BE2C (cell line): ENCODE data around the gene CD300LD.

ENCODE experiments used
- DNase-seq: peaks from one replicate; pipeline ENCODE4 v3.0.0-alpha.2; 2020
- H3K27me3 ChIP-seq: fragments of 250-450 bp; sonication (Bioruptor Pico); 2 replicates; pipeline ENCODE4 v1.5.1; 2020; ENCODE audit warnings: mild to moderate bottlenecking
- H3K36me3 ChIP-seq: fragments of 250-450 bp; sonication (Bioruptor Pico); 2 replicates; pipeline ENCODE4 v1.5.1; 2020; ENCODE audit warnings: mild to moderate bottlenecking
- H3K4me1 ChIP-seq: fragments of 250-450 bp; sonication (Bioruptor Pico); 2 replicates; pipeline ENCODE4 v1.5.1; 2020
- H3K4me3 ChIP-seq: 2 replicates; pipeline ENCODE4 v1.5.1; 2011; ENCODE audit warnings: low read depth, low read length
- H3K9me3 ChIP-seq: fragments of 250-450 bp; sonication (Bioruptor Pico); 2 replicates; pipeline ENCODE4 v1.5.1; 2020
- CTCF ChIP-seq: IDR thresholded peaks from 2 replicates; pipeline ENCODE4 v1.5.1; 2012; ENCODE audit warnings: mild to moderate bottlenecking, low read depth, low read length

CD300LD gene

GRCh38 chr17:74543406-74543805 is 48.7 kb downstream of the CD300LD start:
- H3K4me1 ChIP-seq = no peaks in the 10 kb centered on the region
- DNase-seq = no peak

DNA sequence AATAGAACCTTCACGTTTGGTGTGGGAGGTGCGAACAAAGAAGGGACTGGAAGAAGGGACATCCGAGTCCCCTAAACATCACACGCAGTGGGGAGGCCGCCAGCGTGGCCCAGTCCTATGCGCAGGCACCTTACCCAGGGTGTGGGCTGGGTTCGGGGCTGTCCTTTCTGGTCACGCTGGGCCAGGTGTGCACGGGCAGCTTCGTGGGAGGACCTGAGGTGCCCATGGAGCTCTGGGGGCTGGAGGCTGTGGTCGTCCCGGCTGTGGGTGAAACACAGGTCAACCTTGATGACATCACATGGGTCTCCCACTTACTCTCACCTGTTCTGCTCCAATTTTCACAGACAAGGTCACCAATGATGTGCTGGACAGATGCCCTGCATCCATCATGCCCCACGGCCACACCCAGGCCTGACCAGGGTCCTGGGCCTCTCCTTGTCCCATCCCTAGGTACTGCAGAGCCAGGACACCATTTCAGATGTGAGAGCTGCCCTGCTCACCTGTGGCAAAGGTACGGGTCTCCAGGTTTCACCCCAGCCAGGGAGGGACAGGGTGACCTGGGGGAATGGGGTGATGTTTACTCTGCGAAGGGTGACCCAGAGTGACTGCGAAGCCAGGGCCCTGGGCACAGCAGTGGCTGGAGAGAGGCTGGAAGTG is 49.2 kb downstream of the CD300LD start:
- H3K4me3 ChIP-seq = no peak overlapping the region
- H3K4me1 ChIP-seq = no peaks in the 10 kb centered on the region
- no peak for TF ChIP-seq CTCF
- peaks cover 3% of the 10 kb centered on the region; the same call in 1 of the 2 replicates for H3K27me3 ChIP-seq
- no peak for DNase-seq
- H3K9me3 ChIP-seq = no peaks in the 10 kb centered on the region
- no peaks in the 10 kb centered on the region for H3K36me3 ChIP-seq

More at GRCh38 chr17:74543406-74543805, 48.7 kb downstream of the CD300LD start:
- no peak for TF ChIP-seq CTCF
- Histone ChIP-seq H3K36me3 (no peaks in the 10 kb centered on the region), H3K27me3 (peaks cover 3% of the 10 kb centered on the region; the same call in 1 of the 2 replicates), H3K4me3 (no peak overlapping the region), H3K9me3 (no peaks in the 10 kb centered on the region)

- no peaks in the 10 kb centered on the region for H3K36me3 ChIP-seq
- no peak for TF ChIP-seq CTCF
- H3K4me3 ChIP-seq = no peak overlapping the region
- no peaks in the 10 kb centered on the region for H3K9me3 ChIP-seq
- DNase-seq = no peak
- H3K4me1 ChIP-seq = no peaks in the 10 kb centered on the region
- H3K27me3 ChIP-seq = peaks cover 3% of the 10 kb centered on the region; the same call in 1 of the 2 replicates
These were observed 49.9 kb downstream of the CD300LD start for GRCh38 chr17:74542166-74542565.

DNA sequence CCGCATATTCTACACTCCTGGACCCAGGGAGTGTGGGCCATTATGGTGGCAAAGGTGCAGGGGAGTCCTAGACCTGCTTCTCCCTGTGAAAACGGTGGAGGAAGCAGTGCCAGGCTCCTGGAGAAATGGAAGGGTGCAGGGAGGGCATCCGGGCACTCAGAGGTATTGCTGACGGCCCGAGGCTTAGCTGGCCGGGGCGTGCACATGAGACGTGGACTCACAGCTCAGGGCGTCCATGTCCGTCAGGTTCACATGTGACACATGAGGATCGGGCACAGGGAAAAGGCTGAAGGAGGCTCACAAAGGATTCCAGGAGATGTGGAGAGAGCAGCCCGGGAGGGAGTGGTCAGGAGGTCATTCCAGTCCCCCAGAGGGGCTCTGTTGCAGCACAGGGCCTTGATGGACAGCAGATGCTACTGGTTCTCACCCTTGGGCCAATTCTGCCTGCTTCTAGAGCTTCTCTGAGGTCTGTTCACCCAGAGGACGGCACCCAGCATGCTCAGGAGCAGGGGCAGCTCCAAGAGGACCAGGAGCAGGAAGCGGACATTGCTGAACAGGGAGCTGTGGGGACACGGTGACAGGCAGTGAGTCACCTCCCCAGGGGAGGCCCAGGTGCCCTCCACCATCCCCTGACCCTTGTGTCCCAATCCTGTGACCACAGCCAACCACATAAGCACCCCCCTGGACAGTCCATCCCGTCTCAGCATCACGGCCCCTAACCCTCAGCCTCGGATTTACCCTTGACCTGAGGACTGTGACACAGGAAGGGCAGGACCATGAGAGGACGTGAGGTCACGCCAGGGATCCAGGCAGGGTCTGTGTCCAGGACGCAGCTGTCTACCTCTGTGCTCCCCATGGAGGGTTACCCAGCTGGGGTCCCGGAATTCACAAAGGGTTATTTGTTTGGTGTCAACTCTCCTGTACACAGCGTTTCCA is 50.6 kb downstream of the CD300LD start:
- no peak for TF ChIP-seq CTCF
- H3K9me3 ChIP-seq = no peaks in the 10 kb centered on the region

GRCh38 chr17:74539281-74539820 is 52.7 kb downstream of the CD300LD start:
- no peak overlapping the region for H3K4me3 ChIP-seq
- DNase-seq = no peak
- H3K36me3 ChIP-seq = no peaks in the 10 kb centered on the region
- TF ChIP-seq CTCF = no peak
- no peaks in the 10 kb centered on the region; the same call in 1 of the 2 replicates for H3K9me3 ChIP-seq
- H3K4me1 ChIP-seq = no peaks in the 10 kb centered on the region
- peaks cover 9% of the 10 kb centered on the region for H3K27me3 ChIP-seq

More for the DNA sequence above, 50.6 kb downstream of the CD300LD start:
- DNase-seq = no peak
- H3K36me3 ChIP-seq = no peaks in the 10 kb centered on the region
- no peaks in the 10 kb centered on the region for H3K4me1 ChIP-seq
- H3K27me3 ChIP-seq = peaks cover 7% of the 10 kb centered on the region
- no peak overlapping the region for H3K4me3 ChIP-seq
